Pancreas (tissue), 10 donors: ENCODE data around the gene OR9A2. TPM values are rescaled to one million over a fixed set of nuclear protein-coding genes. Genes with fewer than 3 reads are reported as not detected.

Experiments
- ATAC-seq, 4 donors: fragments of 200-7000 bp; cut with Tn5 transposase; one replicate each; pipeline versions ENCODE4 v1.8.0 to v1.9.1; 2020; ENCODE audit warnings: mild to moderate bottlenecking in 4 of 4, moderate library complexity in 4 of 4
- DNase-seq, 6 donors: peaks; one replicate each; pipeline ENCODE4 v3.0.0-alpha.2; 2020
- FAIRE-seq: peaks from 2 replicates; lab custom pipeline; 2012; peaks lifted over from hg19 to GRCh38; lab: Jason Lieb, UNC
- H3K27ac ChIP-seq, 4 donors: fragments of 200-600 bp; sonication (generic); 1 replicate in 3 of 4; 2 replicates in 1 of 4; pipeline versions ENCODE4 v1.5.0 to v1.8.0; 2020
- H3K27me3 ChIP-seq, 4 donors: fragments of 200-600 bp; one replicate each; pipeline ENCODE4 v1.8.0; 2021
- H3K36me3 ChIP-seq, 3 donors: fragments of 200-600 bp; sonication (generic) in 1 of 3; one replicate each; pipeline versions ENCODE4 v1.5.0 to v1.8.0; 2020 to 2021
- H3K4me1 ChIP-seq, 3 donors: fragments of 200-600 bp; one replicate each; pipeline ENCODE4 v1.8.0; 2021
- H3K4me3 ChIP-seq, 4 donors: fragments of 200-600 bp; sonication (generic) in 2 of 4; one replicate each; pipeline versions ENCODE4 v1.5.0 to v1.8.0; 2020 to 2021
- H3K9me3 ChIP-seq, 4 donors: fragments of 200-600 bp; one replicate each; pipeline ENCODE4 v1.8.0; 2021
- CTCF ChIP-seq, 4 donors: fragments of 200-600 bp; sonication (generic) in 3 of 4; IDR thresholded peaks; one replicate each; pipeline versions ENCODE4 v1.5.0 to v1.8.0; 2021; ENCODE audit warnings: antibody characterized with exemption in 4 of 4
- WGBS, 2 donors: extraction: QIAGEN DNeasy Blood & Tissue Kit; methylation state at CpG; one replicate each; pipeline ENCODE4 v1.1.7; 2013; 5-methylcytosine and 5-hydroxymethylcytosine counted together
- intact Hi-C, 3 donors: fragments of 100-400 bp; cut with DNase I; formaldehyde crosslinking; loops; one replicate each; pipeline versions ENCODE4 v1.11.1 to v1.14.2; 2022
- polyA plus RNA-seq, 2 donors: library from polyadenylated mRNA; stranded (reverse); fragments of 200-250 nt; gene quantifications; one replicate each; pipeline ENCODE4 v1.2.3, GENCODE V29; 2013
- total RNA-seq, 6 donors: library from RNA; stranded (reverse); fragmentation: NEBNext Ultra II Directional in 4 of 6; extraction: Animal tissue kit (Norgen Biotek cat#: 25700) in 4 of 6; gene quantifications; one replicate each; pipeline versions ENCODE4 v1.2.1 to v1.2.4, GENCODE V29; 2021 to 2023
- donor health status: healthy with polysubstance abuse.
- donor health status: DM: no; HTN: no; CAD: no; lungs with moderate emphysema.
- donor health status: DM: no; HTN: no; CAD: no.
- donor health status: control.
- donor health status: control.
- donor health status: Bipolar disorder and iron deficiency.
- donor health status: DM: yes; HTN: yes; CAD: no.
- donor health status: DM: no; HTN: no; CAD: no.
- donor health status: DM: no; HTN: no; CAD: no.
- donor health status: DM: yes; HTN: yes; CAD: no.

Gene OR9A2
- total and polyA plus RNA-seq, 8 donors: not detected

DNA sequence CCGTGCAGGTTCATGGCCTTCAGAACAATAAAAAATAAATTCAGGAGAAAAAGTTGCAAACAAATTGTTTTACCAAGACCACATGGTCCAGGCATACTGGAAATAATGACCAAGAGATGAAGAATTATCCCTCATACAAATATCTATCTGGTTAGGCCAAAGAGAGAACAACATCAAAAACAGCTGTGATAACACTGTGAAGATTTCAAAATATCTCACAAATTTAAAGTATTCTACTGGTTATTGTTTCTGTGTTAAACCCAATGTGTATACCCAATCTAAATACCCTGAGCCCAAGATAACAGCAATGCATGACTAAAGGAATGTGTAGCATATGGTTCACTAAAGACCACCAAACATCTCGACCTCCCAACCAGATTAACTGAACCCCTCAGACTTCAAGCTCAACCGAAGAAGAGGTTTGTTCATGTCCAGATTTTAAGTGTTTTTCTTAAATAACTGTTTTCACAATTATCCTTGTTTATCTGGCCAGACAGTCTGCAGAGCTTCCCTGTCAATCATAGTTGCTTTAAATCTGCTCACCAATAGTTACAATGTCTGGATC is 10.9 kb downstream of the OR9A2 start:
- ATAC-seq: no peak
- no peak for TF ChIP-seq CTCF (IDR thresholded peaks at IDR 0.05)

DNA sequence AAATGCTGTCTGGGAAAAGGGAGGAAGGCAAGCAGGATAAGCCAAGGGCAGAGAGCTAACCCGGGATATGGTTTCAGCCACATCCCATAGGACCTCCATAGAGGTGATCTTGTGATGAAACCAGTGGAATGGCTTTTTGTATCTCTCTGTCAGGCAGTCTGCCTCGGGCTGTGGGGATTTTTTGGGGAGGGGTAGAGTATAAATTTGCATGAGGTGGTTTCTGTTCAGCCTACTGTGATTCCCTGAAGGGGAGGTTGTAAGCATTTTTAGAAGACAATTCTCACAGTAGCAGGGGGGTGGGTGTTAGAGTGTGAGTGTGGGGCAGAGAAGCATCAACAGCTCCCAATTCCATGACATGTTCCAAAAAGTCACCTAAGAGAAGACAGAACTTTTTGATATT is 11.8 kb downstream of the OR9A2 start:
- WGBS, 2 donors: 42 to 51% methylated on average over 2 of the region's 2 CpGs
- Histone ChIP-seq H3K27ac (no peak overlapping the region), H3K36me3 (no peaks in the 10 kb centered on the region), H3K4me3 (no peak overlapping the region), H3K4me1 (no peaks in the 10 kb centered on the region), H3K27me3 (no peaks in the 10 kb centered on the region), H3K9me3 (no peaks in the 10 kb centered on the region)
- DNase-seq (no peak), ATAC-seq (no peak), FAIRE-seq (no peak)
- intact Hi-C loops: loop anchor here in 1 of 3 donors (10.0 kb wide), 1 partner anchor 200 kb away; no protein-coding TSS in a partner anchor
- no peak for TF ChIP-seq CTCF (IDR thresholded peaks at IDR 0.05)

More for the DNA sequence above, 10.9 kb downstream of the OR9A2 start:
- WGBS, 2 donors: 66 to 77% methylated on average over 3 of the region's 3 CpGs
- no peaks in the 10 kb centered on the region for H3K36me3 ChIP-seq
- H3K27me3 ChIP-seq: no peaks in the 10 kb centered on the region
- H3K4me1 ChIP-seq: no peaks in the 10 kb centered on the region
- DNase-seq: no peak
- H3K27ac ChIP-seq: no peak overlapping the region
- no peaks in the 10 kb centered on the region for H3K9me3 ChIP-seq
- intact Hi-C loops: loop anchor here in 1 of 3 donors (10.0 kb wide), 1 partner anchor 199 kb away; no protein-coding TSS in a partner anchor
- FAIRE-seq: no peak
- no peak overlapping the region for H3K4me3 ChIP-seq

- no peak overlapping the region for H3K27ac ChIP-seq
- no peak for FAIRE-seq
- no peaks in the 10 kb centered on the region for H3K9me3 ChIP-seq
- intact Hi-C loops: loop anchor here in 2 of 3 donors (5.0 to 10.0 kb wide), 2 partner anchors 198 to 201 kb away; no protein-coding TSS in a partner anchor
- H3K4me3 ChIP-seq: no peak overlapping the region
- no peaks in the 10 kb centered on the region for H3K27me3 ChIP-seq
- no peaks in the 10 kb centered on the region for H3K4me1 ChIP-seq
- ATAC-seq: peak in 2 of 4 donors; percentile 25 to 35
- no peak for DNase-seq
- H3K36me3 ChIP-seq: no peaks in the 10 kb centered on the region
- WGBS, 2 donors: 78 to 86% methylated on average over 5 of the region's 5 CpGs
- TF ChIP-seq CTCF (IDR thresholded peaks at IDR 0.05): no peak
Observed at GRCh38 chr7:143013893-143014292, 13.0 kb downstream of the OR9A2 start.

GRCh38 chr7:143013473-143013872 is 13.5 kb downstream of the OR9A2 start:
- 86 to 93% methylated on average over 1 of the region's 1 CpG for WGBS, 2 donors
- Histone ChIP-seq H3K36me3 (no peaks in the 10 kb centered on the region), H3K9me3 (no peaks in the 10 kb centered on the region), H3K27ac (no peak overlapping the region), H3K4me1 (no peaks in the 10 kb centered on the region), H3K27me3 (no peaks in the 10 kb centered on the region), H3K4me3 (no peak overlapping the region)
- no peak for TF ChIP-seq CTCF (IDR thresholded peaks at IDR 0.05)
- ATAC-seq: peak in 1 of 4 donors; percentile 22
- DNase-seq: no peak
- intact Hi-C loops: loop anchor here in 2 of 3 donors (5.0 to 10.0 kb wide), 2 partner anchors 199 to 201 kb away; no protein-coding TSS in a partner anchor
- no peak for FAIRE-seq

- DNase-seq (no peak), ATAC-seq (no peak), FAIRE-seq (no peak)
- Histone ChIP-seq H3K9me3 (no peaks in the 10 kb centered on the region), H3K4me1 (no peaks in the 10 kb centered on the region), H3K27me3 (no peaks in the 10 kb centered on the region), H3K36me3 (no peaks in the 10 kb centered on the region), H3K27ac (no peak overlapping the region), H3K4me3 (no peak overlapping the region)
- 86 to 91% methylated on average over 4 of the region's 4 CpGs for WGBS, 2 donors
- no peak for TF ChIP-seq CTCF (IDR thresholded peaks at IDR 0.05)
- intact Hi-C loops: loop anchor here in 2 of 3 donors (5.0 to 10.0 kb wide), 2 partner anchors 200 to 202 kb away; no protein-coding TSS in a partner anchor
Observed at GRCh38 chr7:143012409-143012808, 14.5 kb downstream of the OR9A2 start.
